Embryonic facial prominence (tissue), 1 donor: Measurements from ENCODE around the gene PDE4D.

Source experiments
- DNase-seq: peaks from one replicate; pipeline ENCODE4 v3.0.0-alpha.2; 2016; ENCODE audit errors: extremely low spot score

PDE4D gene

GRCh38 chr5:59042201-59043055, 851.1 kb downstream of the PDE4D start:
- DNase-seq: no peak

- DNase-seq: no peak
These were observed 852.2 kb downstream of the PDE4D start for GRCh38 chr5:59041355-59041754.

GRCh38 chr5:59040804-59041201, 852.7 kb downstream of the PDE4D start:
- DNase-seq: no peak

GRCh38 chr5:59040024-59040803, 853.3 kb downstream of the PDE4D start:
- no peak for DNase-seq

GRCh38 chr5:59039296-59040023, 854.1 kb downstream of the PDE4D start:
- no peak for DNase-seq

- no peak for DNase-seq
These were observed 854.7 kb downstream of the PDE4D start for GRCh38 chr5:59038798-59039295.

- no peak for DNase-seq
These were observed 855.4 kb downstream of the PDE4D start for GRCh38 chr5:59037941-59038797.

- DNase-seq: no peak
These were observed 856.1 kb downstream of the PDE4D start for GRCh38 chr5:59037453-59037852.

- DNase-seq: no peak
These were observed 856.5 kb downstream of the PDE4D start for GRCh38 chr5:59037041-59037440.

GRCh38 chr5:59036274-59036961, 857.1 kb downstream of the PDE4D start:
- no peak for DNase-seq

GRCh38 chr5:59035681-59036080, 857.8 kb downstream of the PDE4D start:
- DNase-seq: no peak

GRCh38 chr5:59034498-59035186, 858.9 kb downstream of the PDE4D start:
- peak; percentile 82 for DNase-seq

- DNase-seq: no peak
These were observed 866.2 kb downstream of the PDE4D start for GRCh38 chr5:59027145-59027907.

GRCh38 chr5:59025734-59026133, 867.8 kb downstream of the PDE4D start:
- no peak for DNase-seq

GRCh38 chr5:59021837-59022514, 871.5 kb downstream of the PDE4D start:
- DNase-seq: no peak

- no peak for DNase-seq
These were observed 872.2 kb downstream of the PDE4D start for GRCh38 chr5:59021286-59021673.

GRCh38 chr5:59020611-59021285, 872.8 kb downstream of the PDE4D start:
- no peak for DNase-seq

- no peak for DNase-seq
These were observed 874.4 kb downstream of the PDE4D start for GRCh38 chr5:59019078-59019477.
